Tibial nerve (tissue), 4 donors: Measurements from ENCODE around the gene FBN1. TPM values are rescaled to one million over a fixed set of nuclear protein-coding genes. Genes with fewer than 3 reads are reported as not detected.

Experiments used
- DNase-seq, 2 donors: peaks; one replicate each; pipeline ENCODE4 v3.0.0-alpha.2; 2019; ENCODE audit warnings: low spot score in 2 of 2
- H3K27ac ChIP-seq, 4 donors: fragments of 200-600 bp; sonication (generic) in 3 of 4; one replicate each; pipeline ENCODE4 v1.5.1; 2017 to 2019; ENCODE audit warnings: mild to moderate bottlenecking in 1 of 4
- H3K27me3 ChIP-seq, 2 donors: fragments of 200-600 bp; sonication (generic) in 1 of 2; one replicate each; pipeline versions ENCODE4 v1.5.1 to v1.6.0; 2017 to 2019
- H3K36me3 ChIP-seq, 3 donors: fragments of 200-600 bp; sonication (generic); one replicate each; pipeline ENCODE4 v1.5.1; 2018 to 2019
- H3K4me1 ChIP-seq, 4 donors: fragments of 200-600 bp; sonication (generic) in 3 of 4; one replicate each; pipeline ENCODE4 v1.5.1; 2017 to 2019
- H3K4me3 ChIP-seq, 4 donors: fragments of 200-600 bp; sonication (generic) in 3 of 4; one replicate each; pipeline ENCODE4 v1.5.1; 2017 to 2019; ENCODE audit warnings: mild to moderate bottlenecking in 1 of 4, moderate library complexity in 1 of 4
- H3K9me3 ChIP-seq, 4 donors: fragments of 200-600 bp; sonication (generic) in 3 of 4; one replicate each; pipeline ENCODE4 v1.5.1; 2017 to 2019
- CTCF ChIP-seq, 5 experiments: fragments of 200-600 bp in 3 of 5; fragments of 450-650 bp in 2 of 5; sonication (generic) in 3 of 5; IDR thresholded peaks; one replicate each; pipeline ENCODE4 v1.5.1; 2016 to 2019; ENCODE audit warnings: antibody characterized with exemption in 5 of 5, mild to moderate bottlenecking in 3 of 5, moderate library complexity in 2 of 5
- EP300 ChIP-seq, 2 donors: sonication (generic); formaldehyde crosslinking; IDR thresholded peaks; one replicate each; pipeline ENCODE4 v1.6.1; 2017; ENCODE audit warnings: antibody characterized with exemption in 2 of 2, mild to moderate bottlenecking in 1 of 2
- POLR2A ChIP-seq, 2 donors: fragments of 450-650 bp; IDR thresholded peaks; one replicate each; pipeline ENCODE4 v1.6.1; 2017; ENCODE audit warnings: antibody characterized with exemption in 2 of 2, mild to moderate bottlenecking in 2 of 2, moderate library complexity in 2 of 2
- WGBS, 2 donors: methylation state at CpG; one replicate each; pipeline ENCODE4 v1.1.5; 2018; 5-methylcytosine and 5-hydroxymethylcytosine counted together
- total RNA-seq, 4 donors: library from RNA; depleted of rRNA; stranded (reverse); fragments of >200 nt; gene quantifications; one replicate each; pipeline ENCODE4 v1.1.0, GENCODE V29; 2016

The FBN1 gene
- total RNA-seq, 4 donors from 2014 or later, result 144 to 293 (median 234) TPM

- WGBS, 2 donors, result 87 to 92% methylated on average over 5 of the region's 5 CpGs
- DNase-seq, result no peak
- Histone ChIP-seq H3K4me3 (no peak overlapping the region), H3K9me3 (no peaks in the 10 kb centered on the region), H3K36me3 (peaks cover 0 to 95% (median 0%) of the 10 kb centered on the region in 3 donors), H3K4me1 (peaks cover 0 to 25% (median 0%) of the 10 kb centered on the region in 4 donors), H3K27me3 (no peaks in the 10 kb centered on the region), H3K27ac (peak overlapping the region in 1 of 4 donors; percentile 29)
- TF ChIP-seq POLR2A (IDR thresholded peaks at IDR 0.05) (no peak), EP300 (IDR thresholded peaks at IDR 0.05) (no peak), CTCF (IDR thresholded peaks at IDR 0.05) (no peak)
Measured at GRCh38 chr15:48465410-48465809, 180.1 kb downstream of the FBN1 start.

DNA sequence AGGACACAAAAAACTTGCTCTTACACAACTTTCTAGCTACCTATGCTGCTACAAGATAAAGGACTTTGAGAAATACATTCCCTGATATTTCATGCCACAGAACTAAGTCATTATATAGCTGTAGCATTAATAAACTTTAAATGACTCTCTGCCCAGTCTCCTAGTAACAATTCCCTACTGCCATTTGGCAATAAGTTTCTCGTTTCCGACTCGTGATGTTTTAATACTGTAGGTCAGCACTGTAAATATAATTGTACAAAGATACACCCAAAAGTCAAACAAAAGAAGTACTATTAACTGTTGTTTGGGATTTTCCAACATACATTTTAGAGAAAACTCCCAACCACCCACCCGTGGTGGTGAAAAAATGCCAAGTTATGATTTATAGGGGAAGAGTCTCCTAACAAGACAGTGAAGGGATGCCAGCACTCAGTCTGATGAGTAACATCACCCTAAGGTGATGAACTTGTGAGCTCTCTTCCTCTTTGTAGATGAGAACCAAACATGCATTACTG, 182.1 kb downstream of the FBN1 start:
- no peaks in the 10 kb centered on the region for H3K27me3 ChIP-seq
- 46 to 50% methylated on average over 4 of the region's 4 CpGs for WGBS, 2 donors
- peaks cover 0 to 95% (median 0%) of the 10 kb centered on the region in 3 donors for H3K36me3 ChIP-seq
- H3K27ac ChIP-seq, result peak overlapping the region in 2 of 4 donors; percentile 32 to 43
- TF ChIP-seq CTCF (IDR thresholded peaks at IDR 0.05) (no peak), EP300 (IDR thresholded peaks at IDR 0.05) (no peak), POLR2A (IDR thresholded peaks at IDR 0.05) (no peak)
- no peaks in the 10 kb centered on the region for H3K9me3 ChIP-seq
- no peak for DNase-seq
- H3K4me3 ChIP-seq, result no peak overlapping the region
- peaks cover 0 to 15% (median 0%) of the 10 kb centered on the region in 4 donors for H3K4me1 ChIP-seq

DNA sequence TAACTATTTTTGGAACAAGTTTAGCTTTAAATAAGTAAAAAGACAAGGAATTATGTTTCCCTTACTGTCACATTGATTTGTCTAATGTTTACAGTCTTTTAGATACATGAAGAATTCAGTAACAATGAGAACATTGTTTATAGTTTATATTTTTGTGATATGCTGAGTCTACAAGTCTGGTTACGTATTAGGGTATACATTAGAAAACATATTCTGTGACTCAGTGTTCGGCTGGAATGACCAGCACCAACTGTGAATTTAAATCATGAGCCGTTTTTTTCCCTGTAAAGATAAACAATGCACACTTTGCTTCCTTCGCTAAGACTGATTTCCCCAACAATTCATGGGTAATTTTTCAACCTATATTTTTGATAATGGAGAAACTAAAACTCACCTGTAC, 182.8 kb downstream of the FBN1 start:
- no peak for DNase-seq

DNA sequence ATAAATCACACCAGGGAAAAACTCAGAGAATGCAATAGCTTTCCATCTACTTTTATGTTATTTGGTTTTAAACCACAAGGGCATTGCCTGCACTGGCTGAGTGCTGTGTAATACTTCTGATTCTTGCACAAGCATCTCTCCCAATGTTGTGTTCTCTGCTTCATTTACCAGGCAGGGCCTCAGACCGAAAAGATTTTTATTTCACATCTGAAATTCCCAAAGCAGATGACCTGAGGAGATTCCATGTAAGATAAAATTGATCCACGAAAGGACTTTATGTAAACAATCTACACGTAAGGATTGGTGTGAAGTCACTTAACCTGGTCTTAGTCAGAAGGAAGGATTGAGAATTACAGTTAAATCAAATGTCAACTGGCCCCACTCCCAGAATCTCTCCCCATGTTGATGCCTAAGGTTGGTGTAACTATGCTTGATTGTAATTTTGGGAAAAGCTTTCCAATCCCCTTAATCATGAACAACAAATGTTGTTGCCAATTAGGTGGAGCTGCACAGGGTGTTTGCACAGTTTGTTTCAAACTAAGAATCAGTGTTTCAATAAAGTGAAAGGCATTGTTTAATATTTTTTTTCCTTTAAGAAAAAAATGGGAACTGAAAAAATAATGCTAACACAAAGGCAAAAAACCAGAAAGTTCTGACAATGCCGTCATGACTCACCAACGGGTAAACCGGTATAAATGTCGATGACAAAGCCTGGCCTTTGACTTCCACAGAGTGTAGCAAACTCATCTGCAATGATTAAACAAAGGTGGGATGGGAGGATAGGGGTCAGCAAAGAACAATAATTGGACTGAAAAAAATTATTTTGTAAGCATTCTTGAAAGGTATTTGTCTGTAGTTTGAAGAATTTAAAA, 185.7 kb downstream of the FBN1 start:
- no peak overlapping the region for H3K4me3 ChIP-seq
- peaks cover 0 to 95% (median 4%) of the 10 kb centered on the region in 3 donors for H3K36me3 ChIP-seq
- WGBS, 2 donors, result 60 to 72% methylated on average over 7 of the region's 7 CpGs
- H3K27me3 ChIP-seq, result no peaks in the 10 kb centered on the region
- peak in 1 of 2 donors; percentile 44 for DNase-seq
- H3K4me1 ChIP-seq, result peaks cover 0 to 8% (median 0%) of the 10 kb centered on the region in 4 donors
- H3K27ac ChIP-seq, result peak overlapping the region in 2 of 4 donors; percentile 52 to 62
- peak in 1 of 2 donors; percentile 45 for TF ChIP-seq EP300 (IDR thresholded peaks at IDR 0.05)
- peak in 1 of 5 experiments; percentile 16 for TF ChIP-seq CTCF (IDR thresholded peaks at IDR 0.05)
- TF ChIP-seq POLR2A (IDR thresholded peaks at IDR 0.05), result no peak
- no peaks in the 10 kb centered on the region for H3K9me3 ChIP-seq

More for the DNA sequence above, 182.8 kb downstream of the FBN1 start:
- WGBS, 2 donors, result 64 to 77% methylated on average over 4 of the region's 4 CpGs
- no peak overlapping the region for H3K4me3 ChIP-seq
- peak overlapping the region in 2 of 4 donors; percentile 32 to 43 for H3K27ac ChIP-seq
- TF ChIP-seq POLR2A (IDR thresholded peaks at IDR 0.05) (no peak), CTCF (IDR thresholded peaks at IDR 0.05) (no peak), EP300 (IDR thresholded peaks at IDR 0.05) (no peak)
- H3K36me3 ChIP-seq, result peaks cover 0 to 95% (median 0%) of the 10 kb centered on the region in 3 donors
- peaks cover 0 to 15% (median 0%) of the 10 kb centered on the region in 4 donors for H3K4me1 ChIP-seq
- no peaks in the 10 kb centered on the region for H3K9me3 ChIP-seq
- no peaks in the 10 kb centered on the region for H3K27me3 ChIP-seq

DNA sequence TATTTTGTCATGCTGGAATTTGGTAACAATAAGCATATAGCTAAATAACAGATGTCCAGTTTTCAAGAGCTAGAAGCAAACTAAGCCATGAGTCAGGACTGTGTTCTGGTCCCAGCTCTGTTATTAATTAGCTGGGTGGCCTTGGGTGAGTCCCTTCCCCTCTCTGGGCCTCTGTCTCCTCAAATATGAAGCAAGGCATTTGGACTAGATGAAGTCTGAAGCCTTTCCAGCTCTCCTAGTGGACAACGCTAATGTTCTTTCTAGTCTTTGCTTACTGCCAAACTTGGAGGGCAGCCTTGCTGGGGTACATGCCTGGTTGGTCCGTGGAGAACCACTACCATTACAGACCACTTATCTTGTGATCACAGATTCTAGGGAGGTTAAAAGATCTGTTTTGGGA, 186.6 kb downstream of the FBN1 start:
- DNase-seq, result no peak
- Histone ChIP-seq H3K9me3 (no peaks in the 10 kb centered on the region), H3K27ac (peak overlapping the region in 2 of 4 donors; percentile 19 to 35), H3K27me3 (no peaks in the 10 kb centered on the region), H3K4me1 (peaks cover 0 to 8% (median 0%) of the 10 kb centered on the region in 4 donors), H3K36me3 (peaks cover 0 to 95% (median 4%) of the 10 kb centered on the region in 3 donors), H3K4me3 (no peak overlapping the region)
- 74 to 84% methylated on average over 2 of the region's 2 CpGs for WGBS, 2 donors
- no peak for TF ChIP-seq EP300 (IDR thresholded peaks at IDR 0.05)
- no peak for TF ChIP-seq CTCF (IDR thresholded peaks at IDR 0.05)
- TF ChIP-seq POLR2A (IDR thresholded peaks at IDR 0.05), result no peak
